ENCODE data around the gene TMPRSS15. TPM values are rescaled to one million over a fixed set of nuclear protein-coding genes. Genes with fewer than 3 reads are reported as not detected.
A peak's percentile ranks its signal among the peaks of the same experiment; 100 is the strongest.
"Not testable (repeated sequence)": the region's sequence is repeated elsewhere in the genome, so short reads cannot be mapped to it uniquely, and the experiment has no call there.

The TMPRSS15 gene
- total and polyA plus RNA-seq, 10 donors: not detected

DNA sequence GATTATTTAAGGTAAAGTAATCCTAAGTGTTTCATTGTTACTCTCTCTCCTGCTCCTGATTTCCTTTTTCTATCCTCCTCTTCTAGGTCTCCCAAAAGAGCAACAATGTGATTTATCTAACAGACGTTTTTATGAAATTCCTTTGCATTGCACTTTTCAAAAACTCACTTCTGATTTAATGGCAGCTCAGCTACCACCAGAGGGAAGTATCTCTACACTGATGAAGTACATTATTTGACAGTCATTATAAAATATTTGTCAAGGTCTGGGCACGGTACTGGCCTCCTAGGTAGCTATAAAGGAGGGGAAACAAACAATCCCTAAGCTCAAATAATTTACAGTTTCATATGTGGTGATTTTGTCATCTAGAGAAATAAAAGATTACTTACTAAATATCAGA is 15.6 kb downstream of the TMPRSS15 start:
- Histone ChIP-seq H3K27me3 (replicated peaks in 1 of 7) (no peaks in the 10 kb centered on the region), H3K36me3 (no peaks in the 10 kb centered on the region), H3K4me3 (no peak overlapping the region), H3K4me1 (no peaks in the 10 kb centered on the region), H3K9me3 (peaks cover 0 to 18% (median 4%) of the 10 kb centered on the region in 8 donors), H3K27ac (no peak overlapping the region)
- TF ChIP-seq POLR2AphosphoS5 (IDR thresholded peaks at IDR 0.05) (no peak), POLR2A (IDR thresholded peaks at IDR 0.05) (no peak)
- TF ChIP-seq, protein P1, sequence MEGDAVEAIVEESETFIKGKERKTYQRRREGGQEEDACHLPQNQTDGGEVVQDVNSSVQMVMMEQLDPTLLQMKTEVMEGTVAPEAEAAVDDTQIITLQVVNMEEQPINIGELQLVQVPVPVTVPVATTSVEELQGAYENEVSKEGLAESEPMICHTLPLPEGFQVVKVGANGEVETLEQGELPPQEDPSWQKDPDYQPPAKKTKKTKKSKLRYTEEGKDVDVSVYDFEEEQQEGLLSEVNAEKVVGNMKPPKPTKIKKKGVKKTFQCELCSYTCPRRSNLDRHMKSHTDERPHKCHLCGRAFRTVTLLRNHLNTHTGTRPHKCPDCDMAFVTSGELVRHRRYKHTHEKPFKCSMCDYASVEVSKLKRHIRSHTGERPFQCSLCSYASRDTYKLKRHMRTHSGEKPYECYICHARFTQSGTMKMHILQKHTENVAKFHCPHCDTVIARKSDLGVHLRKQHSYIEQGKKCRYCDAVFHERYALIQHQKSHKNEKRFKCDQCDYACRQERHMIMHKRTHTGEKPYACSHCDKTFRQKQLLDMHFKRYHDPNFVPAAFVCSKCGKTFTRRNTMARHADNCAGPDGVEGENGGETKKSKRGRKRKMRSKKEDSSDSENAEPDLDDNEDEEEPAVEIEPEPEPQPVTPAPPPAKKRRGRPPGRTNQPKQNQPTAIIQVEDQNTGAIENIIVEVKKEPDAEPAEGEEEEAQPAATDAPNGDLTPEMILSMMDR (IDR thresholded peaks at IDR 0.05 in 8 of 11, conservative IDR thresholded peaks at IDR 0.05 in 3 of 11): no peak
- intact Hi-C loops (cut with DNase I; ENCODE audit: low total_unique reads): no loop called here
- DNase-seq: no peak
- WGBS, 5 donors: 27 to 35% (median 29%) methylated on average over 2 of the region's 2 CpGs

DNA sequence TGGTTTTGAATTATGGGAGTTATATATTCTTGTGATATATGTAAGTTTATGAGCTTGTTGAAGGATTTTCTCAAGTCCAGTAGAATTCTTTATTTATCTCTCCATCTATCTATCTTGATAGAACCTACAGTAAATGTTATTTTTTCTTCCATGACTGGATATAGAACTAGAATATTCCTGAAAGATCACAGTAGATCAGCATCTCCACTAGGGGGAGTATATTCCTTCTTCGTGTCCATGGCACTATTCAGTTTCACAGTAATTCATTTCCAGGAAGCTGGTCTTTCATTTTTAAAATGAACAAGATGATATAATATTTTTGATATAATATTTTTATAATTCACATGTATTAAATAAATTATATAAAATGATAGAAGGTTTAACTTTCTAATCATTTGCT is 18.8 kb downstream of the TMPRSS15 start:
- intact Hi-C loops (cut with DNase I; ENCODE audit: low total_unique reads): no loop called here
- WGBS, 5 donors: 2 to 7% (median 6%) methylated on average over 1 of the region's 1 CpG
- no peak for TF ChIP-seq POLR2A (IDR thresholded peaks at IDR 0.05)
- TF ChIP-seq, protein P1 (IDR thresholded peaks at IDR 0.05 in 8 of 11, conservative IDR thresholded peaks at IDR 0.05 in 3 of 11): peak in 6 of 11 experiments; percentile 24 to 56 (median 43)
- DNase-seq: no peak
- no peaks in the 10 kb centered on the region for H3K4me1 ChIP-seq
- no peaks in the 10 kb centered on the region for H3K9me3 ChIP-seq
- no peaks in the 10 kb centered on the region for H3K27me3 ChIP-seq (replicated peaks in 1 of 7)
- H3K27ac ChIP-seq: no peak overlapping the region
- no peaks in the 10 kb centered on the region for H3K36me3 ChIP-seq
- no peak overlapping the region for H3K4me3 ChIP-seq

DNA sequence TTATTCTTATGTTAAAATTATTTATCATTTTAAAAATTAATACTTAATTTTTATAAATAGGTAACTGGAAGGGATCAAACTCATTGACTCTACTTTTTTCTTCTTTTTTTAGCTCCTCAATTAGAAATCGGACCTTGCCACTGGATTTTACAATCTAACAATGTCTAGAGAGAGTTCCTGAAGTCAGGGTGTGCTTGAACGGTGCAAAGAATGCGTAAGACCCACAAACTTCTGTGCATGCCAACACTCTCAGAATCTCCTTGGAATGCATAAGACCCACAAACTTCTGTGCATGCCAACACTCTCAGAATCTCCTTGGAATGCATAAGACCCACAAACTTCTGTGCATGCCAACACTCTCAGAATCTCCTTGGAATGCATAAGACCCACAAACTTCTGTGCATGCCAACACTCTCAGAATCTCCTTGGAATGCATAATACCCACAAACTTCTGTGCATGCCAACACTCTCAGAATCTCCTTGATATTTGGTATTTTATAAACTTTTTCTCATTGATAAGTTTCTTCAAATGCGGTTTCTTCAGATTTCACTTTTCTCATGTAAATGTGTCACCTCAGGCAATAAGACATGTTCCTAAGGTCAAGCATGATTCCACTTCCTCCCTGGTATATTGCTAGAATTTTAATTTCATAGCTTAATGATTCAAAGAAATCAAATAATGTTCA is 20.5 kb downstream of the TMPRSS15 start:
- DNase-seq; H3K27ac ChIP-seq; H3K9me3 ChIP-seq; H3K27me3 ChIP-seq (replicated peaks in 1 of 7); H3K4me3 ChIP-seq; H3K4me1 ChIP-seq; H3K36me3 ChIP-seq; intact Hi-C loops (cut with DNase I; ENCODE audit: low total_unique reads): not testable (repeated sequence)
- WGBS, 5 donors: 78 to 94% (median 86%) methylated on average over 4 of the region's 4 CpGs

DNA sequence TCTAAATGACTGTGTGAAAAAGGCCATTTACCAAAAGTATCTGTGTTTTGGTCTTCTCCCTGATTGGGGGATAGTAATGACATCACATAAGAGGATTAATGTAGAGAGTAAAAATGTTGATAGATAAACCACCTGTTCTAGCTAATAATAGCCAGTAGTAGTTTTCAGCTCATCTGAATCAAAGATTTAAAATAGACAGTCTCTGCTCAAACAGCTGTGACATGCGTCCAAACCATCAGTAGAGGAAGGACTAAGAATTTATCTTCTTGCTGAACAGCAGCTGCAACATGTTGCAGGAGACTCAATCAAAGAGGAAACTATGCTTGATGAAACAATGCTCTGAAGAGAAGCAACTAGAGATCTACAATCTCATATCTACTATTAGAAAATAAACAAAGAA is 21.4 kb downstream of the TMPRSS15 start:
- H3K27ac ChIP-seq: no peak overlapping the region
- H3K36me3 ChIP-seq: no peaks in the 10 kb centered on the region
- H3K27me3 ChIP-seq (replicated peaks in 1 of 7): no peaks in the 10 kb centered on the region
- no peaks in the 10 kb centered on the region for H3K9me3 ChIP-seq
- H3K4me3 ChIP-seq: no peak overlapping the region
- TF ChIP-seq, protein P1 (IDR thresholded peaks at IDR 0.05 in 8 of 11, conservative IDR thresholded peaks at IDR 0.05 in 3 of 11): no peak
- no peak for TF ChIP-seq POLR2AphosphoS5 (IDR thresholded peaks at IDR 0.05)
- no peak for TF ChIP-seq POLR2A (IDR thresholded peaks at IDR 0.05)
- no peaks in the 10 kb centered on the region for H3K4me1 ChIP-seq
- WGBS, 5 donors: 0% methylated on average over 1 of the region's 1 CpG; no CpG with 5 or more reads in 1 of the 5 donors
- DNase-seq: no peak
- intact Hi-C loops (cut with DNase I; ENCODE audit: low total_unique reads): no loop called here

DNA sequence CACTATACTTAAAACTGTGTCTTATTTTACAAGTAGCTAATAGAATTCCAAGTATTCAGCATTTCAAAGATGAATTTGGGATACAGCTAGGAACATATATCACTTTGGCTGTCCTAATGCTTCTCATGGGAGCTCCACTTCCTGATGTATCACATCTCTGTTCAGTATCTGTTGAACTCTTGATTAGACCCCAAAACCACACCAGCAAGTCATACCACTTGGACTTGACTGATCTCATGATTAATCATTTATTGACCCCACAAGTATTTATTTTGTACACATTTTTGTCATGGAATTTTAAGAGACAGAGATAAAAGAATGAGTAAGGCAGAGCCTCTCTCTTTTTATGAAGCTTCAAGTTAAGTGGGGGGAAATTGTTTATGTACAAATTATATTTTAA is 30.0 kb downstream of the TMPRSS15 start:
- DNase-seq: no peak
- Histone ChIP-seq H3K27me3 (replicated peaks in 1 of 7) (no peaks in the 10 kb centered on the region), H3K4me1 (peaks cover 0 to 3% (median 0%) of the 10 kb centered on the region in 6 donors), H3K27ac (no peak overlapping the region), H3K9me3 (no peaks in the 10 kb centered on the region), H3K4me3 (no peak overlapping the region), H3K36me3 (no peaks in the 10 kb centered on the region)
- no peak for TF ChIP-seq POLR2AphosphoS5 (IDR thresholded peaks at IDR 0.05)
- TF ChIP-seq, protein P1 (IDR thresholded peaks at IDR 0.05 in 8 of 11, conservative IDR thresholded peaks at IDR 0.05 in 3 of 11): no peak
- TF ChIP-seq POLR2A (IDR thresholded peaks at IDR 0.05): no peak
- intact Hi-C loops (cut with DNase I; ENCODE audit: low total_unique reads): no loop called here

All from spleen (tissue), 11 donors.